SU-DHL-6 (cell line): ENCODE data around the gene PKM.

ENCODE experiments used
- EZH2phosphoT487 ChIP-seq: fragments of 200-600 bp; sonication (generic), shearing (Covaris generic); conservative IDR thresholded peaks from 2 replicates; pipeline ENCODE4 v1.6.1; 2018; ENCODE audit warnings: mild to moderate bottlenecking, antibody characterized with exemption, low read length, moderate library complexity, mixed read lengths
- TF ChIP-seq, protein P1 (sequence below): fragments of 200-600 bp; sonication (generic); IDR thresholded peaks from one replicate; pipeline ENCODE4 v1.5.1; 2017; ENCODE audit warnings: antibody characterized with exemption, mild to moderate bottlenecking, low read length, moderate library complexity; ENCODE audit not compliant: insufficient read depth, poor library complexity, severe bottlenecking

- TF ChIP-seq, protein P1, sequence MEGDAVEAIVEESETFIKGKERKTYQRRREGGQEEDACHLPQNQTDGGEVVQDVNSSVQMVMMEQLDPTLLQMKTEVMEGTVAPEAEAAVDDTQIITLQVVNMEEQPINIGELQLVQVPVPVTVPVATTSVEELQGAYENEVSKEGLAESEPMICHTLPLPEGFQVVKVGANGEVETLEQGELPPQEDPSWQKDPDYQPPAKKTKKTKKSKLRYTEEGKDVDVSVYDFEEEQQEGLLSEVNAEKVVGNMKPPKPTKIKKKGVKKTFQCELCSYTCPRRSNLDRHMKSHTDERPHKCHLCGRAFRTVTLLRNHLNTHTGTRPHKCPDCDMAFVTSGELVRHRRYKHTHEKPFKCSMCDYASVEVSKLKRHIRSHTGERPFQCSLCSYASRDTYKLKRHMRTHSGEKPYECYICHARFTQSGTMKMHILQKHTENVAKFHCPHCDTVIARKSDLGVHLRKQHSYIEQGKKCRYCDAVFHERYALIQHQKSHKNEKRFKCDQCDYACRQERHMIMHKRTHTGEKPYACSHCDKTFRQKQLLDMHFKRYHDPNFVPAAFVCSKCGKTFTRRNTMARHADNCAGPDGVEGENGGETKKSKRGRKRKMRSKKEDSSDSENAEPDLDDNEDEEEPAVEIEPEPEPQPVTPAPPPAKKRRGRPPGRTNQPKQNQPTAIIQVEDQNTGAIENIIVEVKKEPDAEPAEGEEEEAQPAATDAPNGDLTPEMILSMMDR: no peak
- no peak for TF ChIP-seq EZH2phosphoT487
These were observed 21.8 kb upstream of the PKM start for GRCh38 chr15:72252663-72253299.
